ENCODE measurements around the gene CRABP1.

- TF ChIP-seq CTCF (tag by site-specific recombination; IDR thresholded peaks at IDR 0.05) (no peak), ZNF175 (tag by site-specific recombination; IDR thresholded peaks at IDR 0.05) (no peak), YY1 (tag by site-specific recombination; IDR thresholded peaks at IDR 0.05) (no peak), ZBTB26 (tag by site-specific recombination; optimal IDR thresholded peaks at IDR 0.05) (no peak), SALL2 (tag by site-specific recombination; IDR thresholded peaks at IDR 0.05; ENCODE audit: borderline replicate concordance) (no peak), ZBTB20 (tag by site-specific recombination; IDR thresholded peaks at IDR 0.05) (no peak), ZBTB49 (tag by site-specific recombination; IDR thresholded peaks at IDR 0.05; ENCODE audit: low read depth) (no peak), ZNF792 (tag by site-specific recombination; IDR thresholded peaks at IDR 0.05) (no peak), ZNF76 (tag by site-specific recombination; IDR thresholded peaks at IDR 0.05; ENCODE audit: borderline replicate concordance, low read depth) (no peak), ZNF560 (tag by site-specific recombination; IDR thresholded peaks at IDR 0.05; ENCODE audit: borderline replicate concordance) (no peak), SP3 (tag by site-specific recombination; IDR thresholded peaks at IDR 0.05) (no peak), PRDM2 (tag by site-specific recombination; IDR thresholded peaks at IDR 0.05; ENCODE audit: borderline replicate concordance) (no peak)
Measured at GRCh38 chr15:78316283-78317083, 23.7 kb upstream of the CRABP1 start.

Measured in HEK293 (cell line).